ENCODE results near the gene VTI1A. TPM values are rescaled to one million over a fixed set of nuclear protein-coding genes. Genes with fewer than 3 reads are reported as not detected.
"Not testable (repeated sequence)": the region's sequence is repeated elsewhere in the genome, so short reads cannot be mapped to it uniquely, and the experiment has no call there.

The VTI1A gene
- total RNA-seq, 1 donor from 2014 or later: 28.0 TPM

DNA sequence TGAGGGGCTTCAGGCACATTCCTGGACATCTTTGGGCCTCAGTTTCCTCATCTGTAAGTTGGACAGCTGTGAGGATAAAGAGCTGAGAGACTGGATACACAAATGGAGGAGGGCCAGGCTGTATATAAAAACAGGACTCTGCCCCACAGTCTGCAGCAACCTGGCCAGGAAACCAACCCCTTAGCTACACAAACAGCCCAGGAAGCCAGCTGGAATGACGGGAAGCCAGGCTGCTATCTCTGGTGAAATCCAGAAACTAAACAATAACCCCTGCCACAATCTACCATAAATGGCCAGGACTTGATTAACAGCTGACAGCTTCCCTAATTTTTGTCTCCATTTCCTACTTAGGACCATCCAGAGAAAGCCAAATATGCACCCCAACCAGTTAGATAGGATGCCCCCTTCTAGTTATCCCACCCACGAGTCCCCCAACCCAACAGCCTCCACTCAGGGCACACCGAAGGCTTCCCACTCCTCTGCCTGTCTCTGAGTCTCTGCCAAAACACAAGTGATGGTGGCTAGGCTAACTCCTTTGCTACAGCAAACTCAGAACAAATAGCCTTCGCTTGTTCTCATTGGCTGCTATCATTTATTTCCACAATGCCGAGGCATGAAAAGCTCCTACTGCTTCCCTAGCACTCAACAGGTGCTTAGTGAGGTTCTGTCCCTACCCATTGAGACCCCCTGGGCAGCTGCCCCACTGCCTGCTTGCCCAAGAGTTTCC, 393.1 kb downstream of the VTI1A start:
- no peak for ATAC-seq

- ATAC-seq: no peak
These were observed 394.5 kb downstream of the VTI1A start for GRCh38 chr10:112841549-112841948.

DNA sequence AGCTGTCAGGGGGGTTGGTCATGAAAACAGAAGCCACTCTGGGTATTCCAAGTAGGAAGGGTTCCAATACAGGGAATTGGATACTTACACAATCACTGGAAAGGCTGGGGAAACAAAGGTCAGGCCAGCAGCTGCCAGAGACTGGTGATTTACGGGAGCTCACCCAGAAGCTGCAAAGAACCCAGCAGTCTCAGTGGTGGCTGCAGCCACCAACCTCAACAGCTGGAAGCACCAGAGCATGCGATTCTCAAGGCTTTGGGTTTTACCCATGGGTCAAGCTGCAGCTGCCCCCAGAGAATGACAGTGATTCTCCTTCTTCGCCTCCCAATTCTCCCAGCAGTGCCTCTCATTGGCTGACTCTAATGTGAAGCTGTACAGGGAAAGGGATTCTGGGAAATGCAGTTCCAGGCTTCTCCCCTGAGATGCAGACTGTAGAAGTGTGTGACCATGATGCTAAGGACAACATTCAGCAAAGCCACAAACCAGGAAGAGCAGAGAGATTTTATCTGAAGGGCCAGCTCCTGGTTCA, 395.9 kb downstream of the VTI1A start:
- ATAC-seq: no peak

DNA sequence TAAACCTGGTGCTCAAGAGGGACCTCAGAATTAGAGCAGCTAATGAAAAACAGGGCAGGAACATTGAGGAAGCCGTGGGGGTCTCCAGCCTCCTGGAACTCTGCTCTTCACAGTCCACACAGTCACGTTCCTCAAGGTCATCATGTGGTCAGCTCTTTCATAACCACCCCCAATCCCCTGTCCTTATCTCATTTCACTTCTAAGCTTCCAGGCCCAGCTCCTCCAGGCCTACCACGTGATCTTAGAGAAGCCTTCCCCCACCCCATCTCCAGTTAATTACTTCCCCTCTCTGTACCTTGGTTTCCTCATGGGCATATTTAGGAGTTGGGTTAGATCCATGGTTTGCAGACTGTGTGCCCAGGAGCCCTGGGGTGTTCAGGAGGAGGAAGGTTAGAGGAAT, 396.6 kb downstream of the VTI1A start:
- ATAC-seq: no peak

- no peak for ATAC-seq
These were observed 397.9 kb downstream of the VTI1A start for GRCh38 chr10:112844681-112845544.

GRCh38 chr10:112847778-112848177, 400.8 kb downstream of the VTI1A start:
- ATAC-seq: no peak

- no peak for ATAC-seq
These were observed 401.2 kb downstream of the VTI1A start for GRCh38 chr10:112848228-112848627.

DNA sequence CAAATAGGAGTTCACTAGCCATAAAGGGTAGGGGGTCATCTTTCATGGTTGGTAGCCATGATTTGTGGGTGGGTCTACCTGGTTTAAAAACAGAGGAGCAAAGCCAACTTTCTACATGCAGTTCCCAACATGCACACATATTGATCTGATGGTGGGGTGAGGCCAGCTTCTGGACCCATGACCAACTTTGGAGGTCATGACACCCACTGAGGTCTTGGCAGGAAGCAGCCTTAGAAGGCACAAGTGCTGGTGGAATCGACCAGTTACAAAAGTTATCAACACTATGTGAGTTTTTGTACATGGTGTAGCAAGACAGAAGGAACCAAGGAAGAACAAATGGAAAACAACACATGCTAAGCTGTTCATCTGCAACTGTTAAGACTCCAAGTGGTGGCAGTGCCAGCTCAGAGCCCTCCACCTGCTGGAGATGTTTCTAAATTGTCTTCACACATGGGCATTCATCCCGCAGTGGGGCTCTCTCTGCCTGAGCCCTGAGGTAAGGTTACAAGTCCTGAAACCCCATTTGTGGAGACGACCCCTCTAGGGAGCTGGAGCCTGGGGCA, 401.9 kb downstream of the VTI1A start:
- no peak for ATAC-seq

- ATAC-seq: no peak
These were observed 402.5 kb downstream of the VTI1A start for GRCh38 chr10:112849546-112849945.

- peak; percentile 40 for ATAC-seq
These were observed 404.2 kb downstream of the VTI1A start for GRCh38 chr10:112851181-112851580.

DNA sequence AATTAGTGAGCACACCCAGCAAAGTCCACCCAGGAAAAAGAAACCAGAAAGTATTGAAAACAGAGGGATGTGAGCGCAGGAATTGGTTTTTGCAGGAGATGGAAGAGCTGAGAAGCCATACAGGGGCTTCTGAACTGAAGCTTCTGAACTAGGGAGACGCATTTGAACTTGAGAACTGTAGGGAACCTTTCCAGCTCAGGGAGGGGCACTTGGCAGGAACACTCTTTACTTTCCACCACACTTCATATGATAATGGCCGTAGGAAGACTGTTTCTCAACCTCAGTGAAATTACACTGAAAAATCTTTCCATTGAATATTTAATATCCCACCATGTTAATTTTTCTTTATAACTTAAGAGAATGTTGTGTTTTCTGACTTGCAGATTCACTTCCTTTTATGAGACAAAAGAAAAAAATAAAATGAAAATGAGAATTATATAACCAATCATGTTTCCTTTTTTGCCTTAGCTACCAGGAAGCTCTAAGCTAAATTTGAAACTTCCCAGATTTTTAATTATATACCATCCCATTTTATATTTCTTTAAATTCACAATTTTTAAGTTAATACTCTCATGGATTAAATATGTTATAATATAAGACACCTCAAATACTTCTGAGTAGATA, 404.7 kb downstream of the VTI1A start:
- ATAC-seq: no peak

- ATAC-seq: no peak
These were observed 405.3 kb downstream of the VTI1A start for GRCh38 chr10:112852306-112852705.

GRCh38 chr10:112855134-112855533, 408.1 kb downstream of the VTI1A start:
- no peak for ATAC-seq

- no peak for ATAC-seq
These were observed 410.5 kb downstream of the VTI1A start for GRCh38 chr10:112857493-112857892.

DNA sequence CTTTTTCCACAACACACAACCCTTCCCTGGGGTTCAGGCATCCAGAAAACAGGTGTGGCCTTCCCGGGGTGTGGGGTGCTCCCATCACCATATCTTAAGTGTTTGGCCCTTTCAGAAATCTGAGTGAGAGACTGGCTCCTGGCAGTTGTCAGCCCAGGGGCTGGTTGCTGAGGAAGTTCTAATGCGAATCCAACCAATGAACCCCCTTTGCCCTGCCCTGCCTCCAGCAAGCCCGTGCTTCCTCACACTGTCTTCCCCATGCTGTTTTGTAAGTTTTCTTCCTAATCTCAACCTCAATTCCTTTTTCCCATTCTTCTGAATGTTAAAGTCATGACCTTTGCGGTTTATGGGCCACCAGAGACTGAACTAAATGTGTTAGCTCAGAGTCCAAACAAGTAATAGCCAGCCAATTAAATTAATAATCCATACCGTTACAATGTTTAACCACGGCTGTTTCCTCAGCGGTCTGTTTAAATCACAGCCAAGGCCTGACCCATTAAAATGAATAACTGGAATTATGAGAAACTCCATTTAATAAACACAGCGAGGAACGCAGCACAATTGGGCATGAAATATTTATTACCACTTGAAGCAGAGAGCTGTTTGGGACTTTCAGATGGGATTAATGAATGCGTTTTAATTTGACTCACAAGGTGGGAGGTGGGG, 412.1 kb downstream of the VTI1A start:
- no peak for ATAC-seq

DNA sequence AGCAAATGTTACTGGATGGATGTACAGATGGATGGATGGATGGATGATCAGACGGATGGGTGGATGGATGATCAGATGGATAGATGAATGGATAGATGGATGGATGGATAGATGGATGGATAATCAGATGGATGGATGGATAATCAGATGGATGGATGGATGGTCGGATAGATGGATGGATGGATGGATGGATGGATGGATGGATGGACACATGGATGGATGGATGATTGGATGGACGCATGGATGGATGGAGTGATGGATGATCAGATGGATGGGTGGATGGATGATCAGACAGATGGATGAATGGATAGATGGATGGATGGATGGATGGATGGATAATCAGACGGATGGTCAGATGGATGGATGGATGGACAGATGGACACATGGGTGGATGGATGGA, 412.8 kb downstream of the VTI1A start:
- ATAC-seq: no peak

DNA sequence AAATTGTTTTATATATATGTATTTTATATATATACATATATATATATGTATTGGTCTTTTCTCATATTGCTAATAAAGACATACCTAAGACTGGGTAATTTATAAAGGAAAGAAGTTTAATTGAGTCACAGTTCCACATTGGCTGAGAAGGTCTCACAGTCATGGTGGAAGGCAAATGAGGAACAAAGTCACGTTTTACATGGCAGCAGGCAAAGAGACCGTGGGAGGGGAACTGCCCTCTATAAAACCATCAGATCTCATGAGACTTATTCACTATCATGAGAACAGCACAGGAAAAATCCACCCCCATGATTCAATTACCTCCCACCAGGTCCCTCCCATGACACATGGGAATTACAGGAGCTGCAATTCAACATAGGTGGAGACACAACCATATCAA, 416.4 kb downstream of the VTI1A start:
- not testable (repeated sequence) for ATAC-seq

Other genes with a start within 250 kb of the VTI1A start
- gene TECTB, start 163.8 kb upstream of the VTI1A start, total RNA-seq: not detected
- gene ACSL5, start 73.1 kb upstream of the VTI1A start, total RNA-seq: 3.3 TPM
- gene ZDHHC6, start 301 bp upstream of the VTI1A start, total RNA-seq: 19.9 TPM